ENCODE measurements around the gene ATXN7L1. TPM values are rescaled to one million over a fixed set of nuclear protein-coding genes. Genes with fewer than 3 reads are reported as not detected.

The ATXN7L1 gene
- total and polyA plus RNA-seq, 4 donors: 7.1 to 11.0 (median 8.5) TPM

DNA sequence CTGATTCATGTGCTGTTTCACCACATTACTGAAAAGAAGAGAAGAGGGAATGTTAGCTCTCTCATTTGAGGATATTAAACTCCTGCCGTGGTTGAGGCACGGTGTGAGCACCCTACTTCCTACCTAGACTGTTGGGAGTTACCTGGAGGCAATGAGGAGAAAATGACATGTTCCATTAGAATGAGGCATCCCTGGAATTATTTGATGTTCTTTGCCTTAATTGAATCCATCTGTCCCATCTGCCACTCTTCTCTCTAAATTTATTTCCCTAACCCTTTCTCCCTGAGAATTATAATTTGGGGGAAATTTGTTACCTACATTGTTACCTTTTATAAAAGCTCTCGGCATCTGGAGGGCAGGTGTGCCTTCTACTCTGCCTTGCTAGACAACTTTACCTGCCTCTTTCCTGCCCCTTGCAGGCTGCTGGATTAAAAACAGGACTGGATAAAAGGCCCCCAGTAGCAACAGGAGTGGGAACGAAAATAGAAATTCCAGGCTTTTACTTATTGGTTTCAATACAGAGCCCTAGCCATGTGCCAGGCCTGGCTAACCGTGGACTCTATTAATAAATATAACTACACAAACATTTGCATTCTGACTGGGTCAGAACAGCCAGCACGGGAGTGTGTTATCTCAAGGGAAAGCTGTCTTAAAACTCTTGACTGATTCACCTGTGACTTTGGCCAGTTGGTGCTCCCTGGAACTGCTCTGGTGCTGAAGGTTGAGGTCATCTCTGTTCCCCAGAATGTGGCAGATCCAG is 4.4 kb upstream of the ATXN7L1 start:
- no peak overlapping the region for H3K27ac ChIP-seq (ENCODE audit: low read depth, low read length)
- peaks cover 12% of the 10 kb centered on the region for H3K27me3 ChIP-seq (ENCODE audit: control insufficient read depth, insufficient read depth, low read length)
- 88% methylated on average over 3 of the region's 6 CpGs for WGBS (ENCODE audit: insufficient coverage)
- no peaks in the 10 kb centered on the region for H3K36me3 ChIP-seq (ENCODE audit: control insufficient read depth, insufficient read depth, low read length)
- no peaks in the 10 kb centered on the region for H3K9me3 ChIP-seq (ENCODE audit: control insufficient read depth, insufficient read depth, low read length)
- H3K4me1 ChIP-seq (ENCODE audit: control insufficient read depth, insufficient read depth, low read length): peaks cover 17% of the 10 kb centered on the region
- H3K4me3 ChIP-seq (ENCODE audit: low read depth, low read length): no peak overlapping the region
- peak in 1 of 6 donors; percentile 33 for DNase-seq (ENCODE audit: low read depth in 4 of 6, low spot score in 6 of 6)

DNA sequence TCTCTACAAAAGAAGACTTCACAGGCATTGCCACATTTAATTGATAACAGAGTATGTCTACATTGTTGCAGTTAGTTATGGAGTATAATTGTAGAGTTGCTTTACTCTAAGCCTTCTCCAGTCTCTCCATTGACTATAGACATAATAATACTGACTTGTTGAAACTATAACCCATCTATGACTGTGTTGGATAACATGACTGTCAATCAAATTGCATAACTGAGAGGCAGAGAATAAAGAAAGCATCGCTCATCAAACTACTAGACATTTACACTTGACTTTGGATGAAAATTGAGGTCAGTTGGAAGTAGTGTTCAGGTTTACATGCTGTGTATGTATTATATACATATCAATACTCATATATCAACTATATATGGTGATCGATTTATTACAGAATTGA is 3.4 kb upstream of the ATXN7L1 start:
- DNase-seq (ENCODE audit: low read depth in 4 of 6, low spot score in 6 of 6): no peak
- H3K4me1 ChIP-seq (ENCODE audit: control insufficient read depth, insufficient read depth, low read length): peaks cover 14% of the 10 kb centered on the region
- no peak overlapping the region for H3K27ac ChIP-seq (ENCODE audit: low read depth, low read length)
- peaks cover 12% of the 10 kb centered on the region for H3K27me3 ChIP-seq (ENCODE audit: control insufficient read depth, insufficient read depth, low read length)
- H3K4me3 ChIP-seq (ENCODE audit: low read depth, low read length): no peak overlapping the region
- no CpG with 5 or more reads among the region's 2 CpGs for WGBS (ENCODE audit: insufficient coverage)
- no peaks in the 10 kb centered on the region for H3K9me3 ChIP-seq (ENCODE audit: control insufficient read depth, insufficient read depth, low read length)
- H3K36me3 ChIP-seq (ENCODE audit: control insufficient read depth, insufficient read depth, low read length): no peaks in the 10 kb centered on the region

DNA sequence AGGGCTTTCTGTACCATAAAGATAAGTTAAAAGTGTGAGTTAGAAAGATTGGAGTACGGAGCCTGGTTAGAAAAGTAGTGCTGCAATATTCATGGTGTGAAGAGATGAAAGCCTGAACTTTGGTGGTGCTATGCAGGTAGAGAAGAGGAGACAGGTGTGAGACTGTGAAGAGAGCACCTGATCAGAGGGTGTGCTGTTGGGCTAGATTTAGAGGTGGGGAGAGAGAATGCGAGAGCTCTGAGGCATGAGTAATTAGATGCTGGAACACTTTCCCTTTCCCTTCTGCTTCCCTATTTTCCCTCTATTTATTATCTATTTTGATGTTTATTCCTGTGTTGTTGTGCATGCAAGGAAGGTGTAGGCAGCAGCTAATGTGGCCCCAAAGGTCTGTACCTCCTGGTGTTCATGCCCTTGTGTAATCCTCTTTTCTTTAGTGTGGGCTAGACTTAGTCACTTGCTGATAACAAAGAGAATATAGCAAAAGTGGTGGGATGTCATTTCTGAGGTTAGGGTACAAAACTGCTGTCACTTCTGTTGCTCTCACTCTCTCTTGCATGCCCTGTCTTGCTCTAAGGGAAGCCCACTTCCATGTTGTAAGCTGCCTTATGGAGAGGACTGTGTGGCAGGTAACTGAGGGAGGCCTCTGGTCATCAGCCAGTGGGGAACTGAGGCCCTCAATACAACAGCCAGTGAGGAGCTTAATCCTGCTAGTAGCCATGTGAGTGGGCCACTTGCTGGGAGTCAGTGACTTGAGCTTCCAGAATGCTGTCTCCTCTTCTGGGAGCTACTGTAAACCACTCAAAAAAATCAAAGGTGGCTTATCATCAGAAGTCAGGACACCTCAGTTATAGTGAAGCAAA is 2.6 kb upstream of the ATXN7L1 start:
- WGBS (ENCODE audit: insufficient coverage): 90% methylated on average over 1 of the region's 2 CpGs
- Histone ChIP-seq H3K4me1 (ENCODE audit: control insufficient read depth, insufficient read depth, low read length) (peaks cover 13% of the 10 kb centered on the region), H3K27ac (ENCODE audit: low read depth, low read length) (no peak overlapping the region), H3K36me3 (ENCODE audit: control insufficient read depth, insufficient read depth, low read length) (no peaks in the 10 kb centered on the region), H3K27me3 (ENCODE audit: control insufficient read depth, insufficient read depth, low read length) (peaks cover 12% of the 10 kb centered on the region), H3K4me3 (ENCODE audit: low read depth, low read length) (no peak overlapping the region), H3K9me3 (ENCODE audit: control insufficient read depth, insufficient read depth, low read length) (no peaks in the 10 kb centered on the region)
- no peak for DNase-seq (ENCODE audit: low read depth in 4 of 6, low spot score in 6 of 6)

DNA sequence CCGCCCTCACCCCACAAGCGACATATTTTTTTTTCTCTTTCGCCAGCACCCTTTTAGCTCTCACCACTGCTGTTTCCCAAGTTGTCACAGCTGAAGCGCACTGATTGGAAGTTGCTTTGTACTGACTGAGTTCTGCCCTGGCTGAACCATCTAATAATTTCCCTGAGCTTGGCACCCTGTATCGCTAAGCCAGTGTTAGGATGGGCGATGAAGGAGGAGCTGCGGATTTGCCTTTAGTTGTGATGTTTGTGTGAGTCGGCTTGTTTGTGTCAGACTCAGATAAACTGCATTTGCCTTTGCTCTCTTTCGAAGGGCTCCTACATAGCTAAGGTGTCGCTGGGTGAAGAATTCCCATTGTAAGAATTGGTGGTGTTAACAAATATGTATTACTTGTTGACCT is 1.3 kb upstream of the ATXN7L1 start:
- Histone ChIP-seq H3K9me3 (ENCODE audit: control insufficient read depth, insufficient read depth, low read length) (no peaks in the 10 kb centered on the region), H3K4me3 (ENCODE audit: low read depth, low read length) (peak overlapping the region; percentile 64), H3K27me3 (ENCODE audit: control insufficient read depth, insufficient read depth, low read length) (peaks cover 12% of the 10 kb centered on the region), H3K36me3 (ENCODE audit: control insufficient read depth, insufficient read depth, low read length) (no peaks in the 10 kb centered on the region), H3K27ac (ENCODE audit: low read depth, low read length) (no peak overlapping the region), H3K4me1 (ENCODE audit: control insufficient read depth, insufficient read depth, low read length) (peaks cover 13% of the 10 kb centered on the region)
- WGBS (ENCODE audit: insufficient coverage): 46% methylated on average over 7 of the region's 10 CpGs
- peak in 2 of 6 donors; percentile 29 to 38 for DNase-seq (ENCODE audit: low read depth in 4 of 6, low spot score in 6 of 6)

DNA sequence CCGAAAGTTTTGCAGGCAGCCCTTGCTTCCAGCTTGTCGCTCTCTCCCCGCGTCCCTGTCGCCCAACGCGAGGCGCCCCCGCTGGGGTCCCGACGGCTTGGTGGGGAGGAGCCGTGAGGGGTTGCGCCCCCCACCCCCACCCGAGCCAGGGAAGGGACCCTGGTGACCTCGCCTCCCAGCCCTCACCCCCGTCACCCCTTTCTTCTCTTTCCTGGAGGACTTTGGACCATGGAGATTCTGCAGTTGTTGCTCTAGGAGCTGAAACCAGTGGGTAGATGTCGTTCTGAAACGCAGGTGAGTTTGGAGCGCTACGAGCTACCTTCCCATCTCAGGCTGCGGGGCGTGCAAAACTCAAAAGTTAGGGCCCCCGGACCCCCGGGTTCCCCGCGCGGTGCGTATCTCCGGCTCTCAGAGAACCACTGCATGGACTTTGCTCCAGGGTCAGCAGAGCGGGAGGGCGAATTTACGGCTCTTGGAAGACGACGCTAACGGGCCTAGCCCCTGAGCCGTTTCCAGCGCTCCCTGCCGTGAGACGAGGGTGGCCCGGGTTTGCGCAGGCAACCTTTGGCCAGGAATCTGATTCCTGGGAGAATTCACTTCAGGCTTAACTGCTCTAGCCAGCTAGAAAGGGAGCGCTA is 684 bp upstream of the ATXN7L1 start:
- H3K36me3 ChIP-seq (ENCODE audit: control insufficient read depth, insufficient read depth, low read length): no peaks in the 10 kb centered on the region
- no peak overlapping the region for H3K27ac ChIP-seq (ENCODE audit: low read depth, low read length)
- H3K9me3 ChIP-seq (ENCODE audit: control insufficient read depth, insufficient read depth, low read length): no peaks in the 10 kb centered on the region
- H3K4me1 ChIP-seq (ENCODE audit: control insufficient read depth, insufficient read depth, low read length): peaks cover 13% of the 10 kb centered on the region
- H3K27me3 ChIP-seq (ENCODE audit: control insufficient read depth, insufficient read depth, low read length): peaks cover 12% of the 10 kb centered on the region
- peak in 2 of 6 donors; percentile 54 to 63 for DNase-seq (ENCODE audit: low read depth in 4 of 6, low spot score in 6 of 6)
- WGBS (ENCODE audit: insufficient coverage): under 1% methylated on average over 38 of the region's 42 CpGs
- peak overlapping the region; percentile 64 for H3K4me3 ChIP-seq (ENCODE audit: low read depth, low read length)

DNA sequence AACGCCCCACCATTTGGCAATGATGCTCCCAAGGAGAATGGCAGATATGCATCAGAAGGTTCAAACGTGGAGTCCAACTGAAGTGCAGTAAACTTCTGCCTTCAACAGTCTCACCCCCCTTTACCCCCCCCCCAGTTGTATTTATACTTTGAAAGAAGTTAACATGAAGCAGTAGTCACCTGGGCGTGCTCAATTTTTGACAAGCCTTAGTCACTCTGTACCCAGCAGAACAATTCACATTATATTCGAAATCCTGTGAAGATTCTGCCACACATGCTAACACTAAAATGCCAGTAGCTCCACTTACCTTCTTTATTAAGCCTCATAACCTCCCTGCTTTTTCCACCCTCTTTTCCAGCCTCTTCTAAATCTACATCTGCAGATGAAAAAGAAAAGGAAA is 894 bp downstream of the ATXN7L1 start:
- H3K4me1 ChIP-seq (ENCODE audit: control insufficient read depth, insufficient read depth, low read length): peaks cover 13% of the 10 kb centered on the region
- H3K4me3 ChIP-seq (ENCODE audit: low read depth, low read length): peak overlapping the region; percentile 87
- peaks cover 12% of the 10 kb centered on the region for H3K27me3 ChIP-seq (ENCODE audit: control insufficient read depth, insufficient read depth, low read length)
- WGBS (ENCODE audit: insufficient coverage): 50% methylated on average over 2 of the region's 4 CpGs
- H3K36me3 ChIP-seq (ENCODE audit: control insufficient read depth, insufficient read depth, low read length): no peaks in the 10 kb centered on the region
- no peaks in the 10 kb centered on the region for H3K9me3 ChIP-seq (ENCODE audit: control insufficient read depth, insufficient read depth, low read length)
- DNase-seq (ENCODE audit: low read depth in 4 of 6, low spot score in 6 of 6): peak in 2 of 6 donors; percentile 22 to 57
- H3K27ac ChIP-seq (ENCODE audit: low read depth, low read length): no peak overlapping the region

DNA sequence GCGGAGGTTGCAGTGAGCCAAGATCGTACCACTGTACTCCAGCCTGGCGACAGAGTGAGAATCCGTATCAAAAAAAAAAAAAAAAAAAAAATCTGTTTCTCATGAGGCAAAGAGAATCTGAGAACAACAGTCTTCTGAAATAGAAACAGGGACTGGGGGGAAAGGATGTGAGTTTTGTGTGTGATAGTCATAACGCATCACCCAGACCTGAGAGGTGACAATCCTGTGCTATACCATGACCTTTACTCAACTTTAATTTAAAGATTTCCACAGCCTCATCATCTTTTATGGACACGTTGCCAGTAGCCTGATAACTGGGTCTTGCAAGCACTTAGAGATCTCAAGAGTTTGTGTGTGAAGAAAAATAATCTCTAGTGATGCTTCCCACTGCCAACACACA is 2.3 kb downstream of the ATXN7L1 start:
- no peak for DNase-seq (ENCODE audit: low read depth in 4 of 6, low spot score in 6 of 6)
- no CpG with 5 or more reads among the region's 6 CpGs for WGBS (ENCODE audit: insufficient coverage)
- Histone ChIP-seq H3K27ac (ENCODE audit: low read depth, low read length) (no peak overlapping the region), H3K36me3 (ENCODE audit: control insufficient read depth, insufficient read depth, low read length) (no peaks in the 10 kb centered on the region), H3K4me3 (ENCODE audit: low read depth, low read length) (no peak overlapping the region), H3K4me1 (ENCODE audit: control insufficient read depth, insufficient read depth, low read length) (peaks cover 13% of the 10 kb centered on the region), H3K9me3 (ENCODE audit: control insufficient read depth, insufficient read depth, low read length) (no peaks in the 10 kb centered on the region), H3K27me3 (ENCODE audit: control insufficient read depth, insufficient read depth, low read length) (peaks cover 12% of the 10 kb centered on the region)

DNA sequence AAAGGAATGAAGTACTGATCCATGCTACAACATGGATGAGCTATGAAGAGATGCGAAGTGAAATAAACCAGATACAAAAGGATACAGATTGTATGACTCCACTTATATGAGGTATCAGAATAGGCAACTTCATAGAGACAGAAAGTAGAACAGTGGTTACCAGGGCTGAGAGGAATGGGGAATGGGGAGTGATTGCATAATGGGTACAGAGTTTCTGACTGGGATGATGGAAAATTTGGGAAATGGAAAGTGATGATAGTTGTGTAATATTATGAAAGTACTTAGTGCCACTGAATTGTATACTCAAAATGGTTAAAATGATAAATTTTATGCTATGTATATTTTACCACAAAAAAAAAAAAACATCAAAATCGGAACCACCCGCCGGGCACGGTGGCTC is 3.9 kb downstream of the ATXN7L1 start:
- WGBS (ENCODE audit: insufficient coverage): 100% methylated on average over 2 of the region's 5 CpGs
- no peaks in the 10 kb centered on the region for H3K36me3 ChIP-seq (ENCODE audit: control insufficient read depth, insufficient read depth, low read length)
- peaks cover 7% of the 10 kb centered on the region for H3K27me3 ChIP-seq (ENCODE audit: control insufficient read depth, insufficient read depth, low read length)

DNA sequence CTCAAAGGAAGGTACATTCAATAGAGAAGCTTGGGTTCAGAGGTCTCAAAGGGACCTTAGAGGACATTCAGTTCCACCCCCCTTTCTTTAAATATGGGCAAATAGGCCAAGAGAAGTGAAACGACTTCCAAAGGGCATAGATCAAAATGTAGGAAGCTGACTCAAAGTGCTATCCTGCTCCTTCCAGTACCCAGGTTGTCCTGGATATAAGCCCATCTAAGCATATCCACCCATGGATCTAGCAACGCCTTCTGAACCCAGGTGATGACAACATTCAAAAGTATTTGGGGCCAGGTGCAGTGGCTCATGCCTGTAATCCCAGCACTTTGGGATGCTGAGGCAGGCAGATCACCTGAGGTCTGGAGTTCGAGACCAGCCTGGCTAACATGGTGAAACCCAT is 5.3 kb downstream of the ATXN7L1 start:
- DNase-seq (ENCODE audit: low read depth in 4 of 6, low spot score in 6 of 6): no peak
- peaks cover 5% of the 10 kb centered on the region for H3K4me1 ChIP-seq (ENCODE audit: control insufficient read depth, insufficient read depth, low read length)

More for the DNA sequence above, 3.9 kb downstream of the ATXN7L1 start:
- H3K4me1 ChIP-seq (ENCODE audit: control insufficient read depth, insufficient read depth, low read length): peaks cover 13% of the 10 kb centered on the region
- H3K4me3 ChIP-seq (ENCODE audit: low read depth, low read length): no peak overlapping the region
- DNase-seq (ENCODE audit: low read depth in 4 of 6, low spot score in 6 of 6): no peak
- no peaks in the 10 kb centered on the region for H3K9me3 ChIP-seq (ENCODE audit: control insufficient read depth, insufficient read depth, low read length)
- no peak overlapping the region for H3K27ac ChIP-seq (ENCODE audit: low read depth, low read length)

More for the DNA sequence above, 5.3 kb downstream of the ATXN7L1 start:
- Histone ChIP-seq H3K27me3 (ENCODE audit: control insufficient read depth, insufficient read depth, low read length) (no peaks in the 10 kb centered on the region), H3K36me3 (ENCODE audit: control insufficient read depth, insufficient read depth, low read length) (no peaks in the 10 kb centered on the region), H3K4me3 (ENCODE audit: low read depth, low read length) (no peak overlapping the region), H3K27ac (ENCODE audit: low read depth, low read length) (no peak overlapping the region), H3K9me3 (ENCODE audit: control insufficient read depth, insufficient read depth, low read length) (no peaks in the 10 kb centered on the region)
- WGBS (ENCODE audit: insufficient coverage): 78% methylated on average over 1 of the region's 3 CpGs

Measured in spinal cord (tissue), 10 donors.